ENCODE measurements around the gene WDR62.
A peak's percentile ranks its signal among the peaks of the same experiment; 100 is the strongest.
"Not testable (repeated sequence)": the region's sequence is repeated elsewhere in the genome, so short reads cannot be mapped to it uniquely, and the experiment has no call there.

The WDR62 gene

DNA sequence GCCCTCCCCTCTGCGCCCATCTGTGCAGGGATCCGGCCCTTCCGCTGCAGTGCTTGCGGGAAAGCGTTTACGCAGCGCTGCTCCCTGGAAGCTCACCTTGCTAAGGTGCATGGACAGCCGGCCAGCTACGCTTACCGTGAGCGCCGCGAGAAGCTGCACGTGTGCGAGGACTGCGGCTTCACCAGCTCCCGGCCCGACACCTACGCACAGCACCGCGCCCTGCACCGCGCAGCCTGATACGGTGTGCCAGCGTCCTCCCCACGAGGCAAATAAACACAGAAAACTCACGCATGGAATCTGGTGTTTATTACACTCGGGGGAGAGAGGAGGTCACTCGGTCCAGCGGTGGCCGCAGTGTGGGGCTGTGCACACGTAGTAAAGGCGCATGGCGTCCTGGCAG, 58.7 kb downstream of the WDR62 start:
- DNase-seq: no peak

DNA sequence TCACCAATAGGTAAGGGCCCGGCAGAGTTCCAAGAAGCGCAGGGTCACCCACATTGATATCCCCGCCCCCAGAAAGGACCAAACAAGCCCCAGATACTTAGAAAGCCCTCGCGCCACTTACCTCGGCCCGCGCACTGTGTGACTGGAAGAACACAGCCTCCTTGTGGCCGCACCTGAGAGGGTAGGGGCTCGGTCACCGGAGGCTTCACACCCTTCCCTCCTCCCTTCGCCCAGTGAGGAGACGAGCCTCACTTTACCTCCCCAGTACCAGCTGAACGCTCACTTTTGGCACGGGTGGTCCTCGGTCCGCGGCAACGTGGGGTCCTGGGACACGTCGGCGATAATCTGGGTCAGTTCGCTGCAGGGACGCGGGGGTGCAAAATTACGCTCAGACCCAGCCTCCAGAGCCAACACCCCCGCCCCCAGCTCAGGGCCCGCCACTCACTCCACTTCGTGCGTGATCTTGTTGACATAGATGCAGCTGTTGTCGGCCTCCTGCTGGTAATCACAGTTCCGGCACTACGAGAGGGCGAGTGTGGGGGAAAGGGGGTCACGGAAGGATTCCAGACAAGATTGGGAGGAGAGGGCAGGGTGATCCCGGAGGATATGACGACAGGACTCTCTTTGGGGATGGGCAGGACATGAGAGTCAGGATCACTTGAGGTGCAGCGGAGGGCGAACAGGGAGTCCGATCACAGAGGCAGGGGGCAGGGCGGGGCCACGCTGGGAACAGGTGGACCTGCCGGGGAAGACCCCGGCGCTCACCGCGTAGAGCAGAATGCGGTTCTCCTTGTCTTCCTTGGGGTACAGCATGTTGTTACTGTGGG, 59.4 kb downstream of the WDR62 start:
- no peak for DNase-seq

DNA sequence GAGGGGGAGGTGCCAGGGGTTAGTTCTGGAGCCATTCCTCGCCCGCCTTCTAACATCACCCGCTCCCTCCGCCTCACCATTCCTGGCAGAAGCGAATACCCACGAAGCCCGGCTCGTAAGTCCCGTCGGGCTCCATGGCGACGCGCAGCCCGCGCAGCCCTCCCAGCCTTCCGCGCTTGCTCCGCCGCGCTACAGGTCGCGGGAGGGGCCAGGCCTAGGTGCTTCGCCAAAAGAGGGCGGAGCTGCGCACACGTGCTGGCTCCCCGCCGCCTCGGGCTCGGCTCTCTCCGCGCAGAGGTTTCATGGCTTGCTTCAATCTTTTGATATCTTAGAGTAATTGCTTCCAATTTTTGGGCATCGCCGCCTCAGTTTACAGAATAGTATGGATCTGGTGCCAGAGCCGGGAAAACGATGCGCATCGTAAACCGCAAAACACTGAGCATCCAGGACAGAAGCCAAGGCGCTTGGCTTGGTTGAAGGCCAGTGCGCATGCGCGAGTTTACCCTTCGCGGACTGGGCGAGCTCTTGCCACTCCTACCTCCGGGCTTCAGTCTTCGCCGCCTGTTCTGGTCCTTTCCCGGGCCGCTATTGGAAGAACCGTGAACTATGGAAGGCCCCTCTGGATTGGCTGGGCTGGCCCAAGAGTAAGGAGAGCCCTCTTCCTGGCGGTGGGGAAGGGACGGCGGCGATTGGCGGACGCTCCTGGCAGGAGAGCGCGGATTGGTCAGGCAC, 60.2 kb downstream of the WDR62 start, which contains the start of gene POLR2I:
Gene POLR2I (minus strand): TSS at position 155 of the 732 bp plus-strand sequence. CDS start 19 bp downstream, at position 136.
- DNase-seq: peak; percentile 99

DNA sequence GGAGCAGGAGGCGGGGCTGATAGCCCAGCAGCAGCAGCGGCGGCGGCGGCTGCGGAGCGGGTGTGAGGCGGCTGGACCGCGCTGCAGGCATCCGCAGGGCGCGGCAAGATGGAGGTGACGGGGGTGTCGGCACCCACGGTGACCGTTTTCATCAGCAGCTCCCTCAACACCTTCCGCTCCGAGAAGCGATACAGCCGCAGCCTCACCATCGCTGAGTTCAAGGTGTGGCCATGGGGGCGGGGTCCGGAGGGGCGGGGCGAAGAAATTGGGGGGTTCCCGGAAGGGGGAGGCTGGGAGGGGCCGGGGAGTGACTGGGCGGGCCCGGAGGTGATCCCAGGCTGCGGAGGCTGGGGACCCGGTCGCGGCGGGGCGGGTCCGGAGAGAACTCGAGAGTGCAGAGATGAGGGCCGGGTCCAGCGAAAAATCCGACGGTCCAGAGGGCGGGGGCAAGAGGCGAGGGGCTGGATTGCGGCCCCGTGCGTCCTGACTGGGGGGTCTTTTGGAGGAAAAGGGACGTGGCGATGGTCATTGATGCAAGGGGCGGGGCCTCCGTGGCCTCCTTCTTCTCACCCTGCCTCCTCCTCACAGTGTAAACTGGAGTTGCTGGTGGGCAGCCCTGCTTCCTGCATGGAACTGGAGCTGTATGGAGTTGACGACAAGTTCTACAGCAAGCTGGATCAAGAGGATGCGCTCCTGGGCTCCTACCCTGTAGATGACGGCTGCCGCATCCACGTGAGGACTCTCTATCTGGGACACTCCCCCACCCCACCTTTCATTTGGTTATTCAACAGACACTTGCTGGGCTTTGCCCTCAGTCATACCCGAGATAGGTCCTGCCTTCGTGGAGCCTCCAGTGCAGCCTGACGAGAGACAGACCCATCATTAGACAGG, 61.0 kb downstream of the WDR62 start, which contains the start of gene TBCB:
Gene TBCB (plus strand): TSS at position 16 of the 891 bp plus-strand sequence. CDS start 93 bp downstream, at position 109.
- peak; percentile 79 for DNase-seq

DNA sequence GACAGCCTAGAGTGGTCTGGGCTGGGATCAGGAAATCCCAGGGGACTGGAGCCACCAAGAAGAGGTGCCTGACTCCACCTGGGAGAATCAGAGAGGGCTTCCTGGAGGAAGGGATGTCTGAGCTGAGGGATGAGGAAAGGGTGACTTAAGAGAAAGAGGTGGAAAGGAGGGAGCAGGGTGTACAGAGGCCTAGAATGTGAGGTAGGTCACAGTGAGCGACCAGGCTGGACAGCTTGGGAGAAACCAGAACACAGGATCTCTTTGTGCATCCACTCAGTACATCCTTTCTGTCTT, 61.6 kb downstream of the WDR62 start:
- DNase-seq: no peak

DNA sequence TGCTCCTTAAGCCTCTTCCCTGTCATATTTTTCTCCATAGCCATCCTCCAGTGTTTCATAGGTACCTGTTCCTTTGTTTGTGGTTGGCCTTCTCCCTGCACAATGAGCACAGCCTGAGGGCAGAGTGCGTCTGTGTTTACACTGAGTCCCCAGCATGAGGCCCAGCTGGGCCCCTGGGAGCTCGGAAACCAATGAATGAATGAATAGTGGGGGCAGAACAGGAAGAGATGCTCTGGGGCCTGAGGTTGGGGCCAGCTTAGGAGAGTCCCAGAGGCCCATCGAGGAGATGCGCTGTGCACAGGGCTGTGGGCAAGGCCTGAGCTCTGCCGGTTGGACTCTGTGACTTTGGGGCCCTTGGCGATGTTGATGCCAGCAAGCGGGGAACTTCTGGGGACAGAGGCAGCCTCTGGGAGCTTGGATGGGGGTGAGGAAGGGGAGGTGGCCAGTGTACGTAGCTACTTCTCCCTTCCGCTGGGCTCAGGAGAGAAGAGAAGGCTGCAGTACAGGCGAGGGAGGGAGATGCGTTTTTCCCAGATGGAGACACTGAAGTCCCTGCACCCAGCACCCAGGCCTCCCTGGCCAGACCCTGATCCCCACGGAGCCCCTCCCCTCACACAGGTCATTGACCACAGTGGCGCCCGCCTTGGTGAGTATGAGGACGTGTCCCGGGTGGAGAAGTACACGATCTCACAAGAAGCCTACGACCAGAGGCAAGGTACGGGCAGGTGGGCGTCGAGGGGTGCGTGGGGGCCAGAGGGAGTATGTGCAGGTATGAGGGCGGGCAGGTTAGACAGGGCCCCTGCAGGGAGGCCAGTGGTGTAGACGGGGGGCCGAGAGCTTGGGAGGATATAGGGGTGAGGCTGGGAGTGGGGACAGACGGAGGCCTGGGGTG, 65.6 kb downstream of the WDR62 start:
- no peak for DNase-seq

DNA sequence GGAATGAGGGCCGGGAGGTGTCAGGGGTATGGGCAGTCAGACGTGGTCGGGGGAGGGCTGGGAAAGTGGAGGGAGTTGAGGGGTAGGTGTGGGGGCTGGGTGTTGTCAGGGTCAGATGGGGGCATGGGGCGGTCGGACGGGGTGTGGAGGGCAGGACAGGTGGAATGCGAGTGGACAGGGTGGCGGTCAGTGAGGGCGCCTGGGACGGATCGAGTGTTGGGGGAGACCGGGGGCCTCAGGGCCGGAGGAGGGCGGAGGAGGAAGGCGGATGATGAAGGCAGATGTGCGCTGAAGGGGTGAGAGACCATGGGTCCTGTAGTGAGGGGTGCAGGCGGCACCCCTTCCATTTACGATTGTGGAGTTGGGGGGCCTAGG, 66.3 kb downstream of the WDR62 start:
- no peak for DNase-seq

DNA sequence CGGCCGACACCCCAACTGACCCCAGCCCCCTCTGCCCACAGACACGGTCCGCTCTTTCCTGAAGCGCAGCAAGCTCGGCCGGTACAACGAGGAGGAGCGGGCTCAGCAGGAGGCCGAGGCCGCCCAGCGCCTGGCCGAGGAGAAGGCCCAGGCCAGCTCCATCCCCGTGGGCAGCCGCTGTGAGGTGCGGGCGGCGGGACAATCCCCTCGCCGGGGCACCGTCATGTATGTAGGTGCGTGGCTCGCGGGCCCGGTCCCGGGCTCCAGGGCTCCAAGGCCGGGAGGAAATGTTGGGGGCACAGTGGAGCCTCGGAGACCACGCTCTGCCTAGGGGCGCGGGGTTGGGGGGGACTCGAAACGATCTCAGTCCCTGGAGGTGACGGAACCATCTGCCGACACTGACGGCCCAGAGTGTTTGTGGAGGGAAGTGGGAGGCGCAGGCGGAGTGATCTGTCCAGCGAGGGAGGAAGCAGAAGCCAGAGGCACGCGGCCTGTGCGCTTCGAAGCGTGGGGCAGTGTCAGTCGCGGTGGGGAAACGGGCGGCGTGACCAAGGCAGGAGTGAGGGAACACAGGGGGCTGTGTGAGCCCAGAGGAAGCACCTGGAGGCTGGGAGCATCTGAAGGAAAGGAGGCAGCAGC, 66.9 kb downstream of the WDR62 start:
- no peak for DNase-seq

DNA sequence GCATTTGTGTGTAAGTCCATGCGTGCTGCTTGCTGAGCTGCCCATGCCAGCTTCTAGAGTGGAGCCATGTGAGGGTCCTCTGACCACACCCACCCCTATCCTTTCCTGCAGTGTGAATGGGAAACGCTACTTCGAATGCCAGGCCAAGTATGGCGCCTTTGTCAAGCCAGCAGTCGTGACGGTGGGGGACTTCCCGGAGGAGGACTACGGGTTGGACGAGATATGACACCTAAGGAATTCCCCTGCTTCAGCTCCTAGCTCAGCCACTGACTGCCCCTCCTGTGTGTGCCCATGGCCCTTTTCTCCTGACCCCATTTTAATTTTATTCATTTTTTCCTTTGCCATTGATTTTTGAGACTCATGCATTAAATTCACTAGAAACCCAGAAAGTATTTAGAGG, 70.9 kb downstream of the WDR62 start:
- no peak for DNase-seq

DNA sequence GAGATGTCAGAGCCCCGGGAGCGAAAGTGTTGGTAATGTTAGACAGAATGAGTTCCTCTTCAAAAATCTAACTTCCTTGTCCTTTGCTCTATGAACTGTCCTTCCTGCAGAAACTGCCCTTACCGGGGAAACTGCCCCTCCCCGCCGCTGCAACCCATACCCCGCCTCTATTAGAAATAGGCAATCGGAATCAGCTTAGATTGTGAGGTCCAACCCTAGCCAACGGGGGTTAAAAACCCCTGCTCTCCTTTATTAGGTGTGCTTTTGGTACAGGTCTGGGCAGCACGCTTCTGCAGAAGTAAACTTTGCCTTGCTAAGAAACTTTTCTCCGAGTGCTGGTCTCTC, 73.7 kb downstream of the WDR62 start:
- DNase-seq: no peak

DNA sequence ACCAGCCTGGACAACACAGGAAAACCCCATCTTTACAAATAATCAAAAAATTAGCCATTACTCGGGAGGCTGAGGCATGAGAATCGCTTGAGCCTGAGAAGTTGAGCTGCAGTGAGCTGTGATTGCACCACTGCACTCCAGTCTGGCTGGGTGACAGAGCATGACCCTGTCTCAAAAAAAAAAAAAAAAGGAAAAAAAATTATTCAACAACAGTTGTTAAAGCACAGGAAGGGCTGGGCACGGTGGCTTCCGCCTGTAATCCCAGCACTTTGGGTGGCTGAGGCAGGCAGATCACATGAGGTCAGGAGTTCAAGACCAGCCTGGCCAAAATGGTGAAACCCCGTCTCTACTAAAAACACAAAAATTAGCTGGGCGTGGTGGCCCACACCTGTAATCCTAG, 76.5 kb downstream of the WDR62 start:
- DNase-seq: not testable (repeated sequence)

DNA sequence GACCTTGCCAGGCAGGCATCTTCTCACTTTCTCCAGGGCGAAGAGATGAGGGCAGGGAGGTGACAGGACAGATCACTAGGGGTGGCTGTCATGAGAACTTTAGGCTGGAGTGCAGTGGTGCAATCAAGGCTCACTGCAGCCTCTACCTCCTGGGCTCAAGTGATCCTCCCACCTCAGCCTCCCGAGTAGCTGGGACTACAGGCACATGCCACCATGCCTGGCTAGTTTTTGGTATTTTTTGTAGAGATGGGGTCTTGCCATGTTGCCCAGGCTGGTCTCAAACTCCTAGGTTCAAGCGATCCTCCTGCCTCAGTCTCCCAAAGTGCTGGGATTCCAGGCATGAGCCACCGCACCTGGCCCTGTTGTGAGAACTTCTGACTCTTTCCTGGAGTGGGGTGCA, 80.2 kb downstream of the WDR62 start:
- not testable (repeated sequence) for DNase-seq

DNA sequence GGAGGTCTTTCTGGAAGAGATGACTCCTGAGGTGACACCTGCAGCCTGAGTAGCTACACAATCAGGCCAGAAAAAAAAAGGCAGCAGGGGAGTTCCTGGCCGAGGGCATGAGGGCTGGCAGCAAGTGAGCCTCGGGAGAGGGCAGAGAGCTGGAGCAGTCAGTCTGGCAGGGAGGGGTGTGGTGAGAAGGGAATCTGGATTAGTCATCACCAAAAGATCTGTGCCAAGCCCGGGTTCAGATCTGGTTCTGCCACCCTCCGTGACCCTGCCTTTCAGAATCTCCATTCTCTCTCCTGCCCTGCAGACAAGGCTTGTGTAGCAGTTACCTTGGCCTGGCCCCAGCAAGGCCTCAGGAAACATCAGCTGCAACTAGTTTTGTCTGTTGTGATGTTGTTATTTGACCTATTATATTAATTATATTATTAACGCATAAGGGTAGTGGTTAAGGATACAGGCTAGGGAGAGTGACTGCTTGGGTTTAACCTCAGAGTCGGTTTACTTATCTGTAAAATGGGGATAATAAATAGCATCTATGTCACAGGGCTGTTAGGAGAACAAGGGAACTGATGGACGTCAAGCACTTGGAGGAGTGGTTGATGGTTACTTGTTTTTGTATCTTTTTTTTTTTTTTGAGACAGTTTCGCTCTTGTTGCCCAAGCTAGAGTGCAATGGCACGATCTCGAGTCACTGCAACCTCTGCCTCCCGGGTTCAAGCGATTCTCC, 82.4 kb downstream of the WDR62 start:
- peak; percentile 15 for DNase-seq

DNA sequence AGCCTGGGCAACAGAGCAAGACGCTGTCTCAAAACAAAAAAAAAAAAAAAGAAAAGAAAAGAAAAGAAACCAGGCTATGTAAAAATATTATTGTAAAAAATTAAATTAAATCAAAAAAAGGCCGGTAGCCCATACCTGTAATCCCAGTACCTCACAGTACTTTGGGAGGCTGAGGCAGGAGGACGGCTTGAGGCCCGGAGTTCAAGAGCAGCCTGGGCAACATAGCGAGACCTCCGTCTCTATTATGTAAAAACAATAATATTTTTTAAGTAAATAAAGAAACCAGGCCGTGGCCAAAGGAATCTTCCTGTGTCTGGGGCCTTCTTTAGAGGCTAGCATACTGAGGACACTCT, 84.4 kb downstream of the WDR62 start:
- no peak for DNase-seq

DNA sequence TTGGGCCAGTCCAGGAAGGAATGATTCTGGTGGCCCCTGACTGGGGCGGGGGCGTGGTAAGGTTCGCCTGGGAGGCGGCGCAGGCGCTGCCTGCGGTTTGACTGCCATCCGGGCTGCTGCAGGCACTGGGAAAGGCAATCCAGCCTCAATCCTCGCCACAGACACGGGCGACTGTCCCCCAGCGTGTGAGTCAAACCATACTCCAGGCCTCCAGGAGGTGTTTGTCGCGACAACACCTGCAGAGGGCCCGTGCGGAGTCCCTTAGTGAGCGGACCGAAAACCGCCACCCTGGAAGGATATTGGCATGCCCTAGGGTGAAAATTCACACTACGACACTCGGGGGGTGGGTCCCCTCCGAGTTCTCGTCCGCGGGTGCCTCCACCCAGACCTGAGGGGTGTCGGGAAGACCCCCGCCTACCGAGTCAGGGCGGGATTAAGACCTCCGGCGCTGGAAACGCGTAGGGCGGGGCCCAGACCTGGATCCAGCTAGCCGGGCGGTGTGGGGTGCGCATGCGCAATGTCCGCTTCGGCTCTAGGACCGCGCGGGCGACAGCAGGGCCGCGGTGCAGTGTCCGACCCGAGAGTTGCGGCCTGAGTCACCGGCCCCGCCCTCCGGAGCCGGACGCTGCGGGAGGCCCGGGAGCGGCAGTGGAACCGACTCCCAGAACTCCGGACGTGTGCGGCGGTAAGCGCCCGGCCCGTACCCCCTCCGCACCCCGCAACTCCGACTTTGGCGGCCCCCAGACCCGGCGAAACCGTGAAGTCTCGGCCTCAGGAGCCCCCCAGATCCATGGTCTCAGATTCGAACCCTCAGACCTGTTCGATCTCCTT, 85.0 kb downstream of the WDR62 start, which contains the start of gene CAPNS1:
Gene CAPNS1 (plus strand): TSS at position 594 of the 831 bp plus-strand sequence. CDS start 946 bp downstream, outside the sequence.
- DNase-seq: peak; percentile 94

DNA sequence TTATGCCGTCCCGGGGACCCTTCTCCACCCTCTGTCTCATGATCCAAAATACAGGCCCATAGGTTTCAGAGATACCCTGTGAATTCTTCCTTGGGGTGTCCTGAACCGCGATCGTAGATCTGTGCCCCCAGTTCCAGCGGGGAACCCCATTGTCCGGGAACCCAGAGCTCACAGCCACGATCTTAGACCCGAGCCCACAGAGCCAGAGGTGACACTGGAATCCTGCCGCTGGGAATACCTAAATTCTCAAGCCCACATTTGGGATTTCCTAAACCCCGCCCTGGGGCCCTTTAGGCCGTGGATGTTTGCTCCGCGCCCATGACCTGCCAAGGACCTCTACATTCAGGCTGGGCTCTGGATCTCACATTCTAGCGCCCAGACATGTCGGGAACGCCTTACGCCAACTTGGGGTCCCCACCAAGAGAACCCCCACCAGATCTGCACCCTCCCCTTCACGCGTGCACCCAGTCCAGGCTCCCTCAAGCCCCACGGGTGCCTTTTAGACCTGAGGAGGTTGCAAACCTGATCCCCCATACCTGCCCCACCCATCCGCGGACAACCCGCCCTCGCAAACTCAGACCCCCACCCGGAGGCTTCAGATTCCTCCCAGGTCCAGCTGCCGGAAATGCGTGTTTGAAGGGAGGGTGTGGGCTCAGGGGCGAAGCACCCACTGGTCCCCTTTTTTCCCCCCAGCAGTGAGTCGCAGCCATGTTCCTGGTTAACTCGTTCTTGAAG, 85.8 kb downstream of the WDR62 start:
- peak; percentile 62 for DNase-seq

DNA sequence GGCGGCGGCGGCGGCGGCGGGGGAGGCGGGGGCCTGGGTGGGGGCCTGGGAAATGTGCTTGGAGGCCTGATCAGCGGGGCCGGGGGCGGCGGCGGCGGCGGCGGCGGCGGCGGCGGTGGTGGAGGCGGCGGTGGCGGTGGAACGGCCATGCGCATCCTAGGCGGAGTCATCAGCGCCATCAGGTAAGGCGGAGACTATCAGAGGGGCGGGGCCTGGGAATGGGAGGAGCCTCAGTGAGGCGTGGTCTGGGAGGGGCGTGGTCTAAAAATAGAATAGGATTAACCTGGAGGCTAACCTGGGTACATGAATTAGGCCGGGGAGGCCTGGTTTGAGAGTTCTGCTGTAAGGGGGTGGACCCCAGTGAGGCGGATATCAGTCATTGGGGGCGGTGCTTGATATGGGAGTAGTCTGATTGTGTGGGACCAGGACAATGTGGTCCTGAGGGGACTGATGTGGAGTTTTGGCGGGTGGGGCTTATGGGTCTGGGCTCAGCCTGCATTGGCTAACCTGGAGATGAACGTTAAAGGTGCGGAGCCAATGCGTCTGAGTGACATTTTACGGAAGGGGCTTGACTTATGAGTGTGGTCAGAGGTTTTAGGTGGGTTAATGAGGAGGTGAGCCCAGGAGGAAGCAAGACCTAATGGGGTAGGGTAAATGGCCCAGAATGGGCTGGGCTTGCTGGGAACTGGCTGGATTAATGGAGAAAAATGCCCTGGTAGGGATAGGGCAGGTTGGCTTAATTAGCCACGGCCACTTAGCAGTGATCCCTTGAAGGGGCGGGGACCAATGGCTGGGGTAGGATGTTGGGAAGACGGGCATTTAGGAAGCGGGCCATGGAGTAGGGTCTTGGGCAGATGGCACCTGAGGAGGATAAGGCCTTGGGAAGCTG, 86.6 kb downstream of the WDR62 start:
- DNase-seq: peak; percentile 61

DNA sequence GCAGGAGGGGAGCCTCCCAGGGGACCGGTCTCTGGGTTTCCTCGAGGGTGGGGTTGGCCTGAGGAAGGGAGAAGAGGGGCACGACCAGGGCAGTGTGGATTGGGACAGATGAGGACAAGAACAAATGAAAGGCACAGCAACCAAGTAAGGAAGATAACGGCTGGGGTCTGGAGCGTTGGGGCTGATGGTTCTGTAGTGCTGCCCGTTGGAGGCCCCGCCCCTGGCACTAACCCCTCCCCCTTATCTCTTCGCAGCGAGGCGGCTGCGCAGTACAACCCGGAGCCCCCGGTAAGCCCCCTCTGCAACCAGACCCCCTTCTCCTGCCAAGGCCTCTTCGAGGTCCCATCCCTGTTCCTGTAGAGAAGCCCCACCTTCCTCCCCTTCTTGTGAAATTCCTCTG, 87.3 kb downstream of the WDR62 start:
- DNase-seq: no peak

Measured in NCI-H774 (cell line).